Mesendoderm (in vitro differentiated cells): Measurements from ENCODE around the gene NRXN3.

Experiments
- DNase-seq: peaks from one replicate; pipeline ENCODE4 v3.0.0; 2013
- H2AK5ac ChIP-seq: 2 replicates; pipeline ENCODE4 v1.6.1; 2013; ENCODE audit warnings: low read length, inconsistent platforms
- H2BK120ac ChIP-seq: 2 replicates; pipeline ENCODE4 v1.6.1; 2013; ENCODE audit warnings: low read depth, mild to moderate bottlenecking, low read length, moderate library complexity, mixed read lengths
- H2BK15ac ChIP-seq: replicated peaks from 2 replicates; pipeline ENCODE4 v1.6.1; 2013; ENCODE audit warnings: low read depth, mild to moderate bottlenecking, moderate library complexity
- H2BK5ac ChIP-seq: 2 replicates; pipeline ENCODE4 v1.6.1; 2013; ENCODE audit warnings: low read length, inconsistent platforms
- H3K18ac ChIP-seq: 2 replicates; pipeline ENCODE4 v1.6.1; 2013; ENCODE audit warnings: mild to moderate bottlenecking, low read length, mixed read lengths
- H3K23ac ChIP-seq: one replicate; pipeline ENCODE4 v1.6.1; 2013; ENCODE audit warnings: low read length
- H3K27ac ChIP-seq: 2 replicates; pipeline ENCODE4 v1.5.1; 2013; ENCODE audit warnings: low read depth, mild to moderate bottlenecking, inconsistent platforms, low read length, moderate library complexity
- H3K27me3 ChIP-seq: 2 replicates; pipeline ENCODE4 v1.6.1; 2013; ENCODE audit warnings: low read length, control low read depth, mild to moderate bottlenecking, inconsistent platforms; ENCODE audit not compliant: insufficient read depth, poor library complexity
- H3K36me3 ChIP-seq: 2 replicates; pipeline ENCODE4 v1.6.1; 2013; ENCODE audit warnings: low read length, inconsistent platforms; ENCODE audit not compliant: control insufficient read depth, insufficient read depth
- H3K4ac ChIP-seq: one replicate; pipeline ENCODE4 v1.6.1; 2013; ENCODE audit warnings: low read depth, mild to moderate bottlenecking, low read length, moderate library complexity
- H3K4me1 ChIP-seq: 2 replicates; pipeline ENCODE4 v1.6.1; 2013; ENCODE audit warnings: low read depth, low read length, inconsistent platforms; ENCODE audit not compliant: control insufficient read depth
- H3K4me2 ChIP-seq: 2 replicates; pipeline ENCODE4 v1.6.1; 2013; ENCODE audit warnings: low read length
- H3K4me3 ChIP-seq: 2 replicates; pipeline ENCODE4 v1.5.1; 2013; ENCODE audit warnings: mild to moderate bottlenecking, low read length
- H3K56ac ChIP-seq: one replicate; pipeline ENCODE4 v1.6.1; 2013; ENCODE audit warnings: low read length
- H3K79me1 ChIP-seq: 2 replicates; pipeline ENCODE4 v1.6.1; 2013; ENCODE audit warnings: low read length, inconsistent platforms
- H3K79me2 ChIP-seq: 2 replicates; pipeline ENCODE4 v1.6.1; 2013; ENCODE audit warnings: mild to moderate bottlenecking, low read length; ENCODE audit not compliant: control insufficient read depth, insufficient read depth
- H3K9ac ChIP-seq: 2 replicates; pipeline ENCODE4 v1.6.1; 2013; ENCODE audit warnings: low read length, inconsistent platforms
- H4K5ac ChIP-seq: one replicate; pipeline ENCODE4 v1.6.1; 2013; ENCODE audit warnings: low read length
- H4K8ac ChIP-seq: one replicate; pipeline ENCODE4 v1.6.1; 2013; ENCODE audit warnings: low read depth, mild to moderate bottlenecking, control low read depth, low read length, moderate library complexity
- WGBS: extraction: QIAGEN DNeasy Blood & Tissue Kit; methylation state at CpG from one replicate; pipeline ENCODE4 v1.1.7; 2013; ENCODE audit warnings: low lambda C conversion rate, missing lambda C conversion rate; ENCODE audit not compliant: insufficient coverage; ENCODE audit errors: extremely low coverage; 5-methylcytosine and 5-hydroxymethylcytosine counted together

NRXN3 gene

DNA sequence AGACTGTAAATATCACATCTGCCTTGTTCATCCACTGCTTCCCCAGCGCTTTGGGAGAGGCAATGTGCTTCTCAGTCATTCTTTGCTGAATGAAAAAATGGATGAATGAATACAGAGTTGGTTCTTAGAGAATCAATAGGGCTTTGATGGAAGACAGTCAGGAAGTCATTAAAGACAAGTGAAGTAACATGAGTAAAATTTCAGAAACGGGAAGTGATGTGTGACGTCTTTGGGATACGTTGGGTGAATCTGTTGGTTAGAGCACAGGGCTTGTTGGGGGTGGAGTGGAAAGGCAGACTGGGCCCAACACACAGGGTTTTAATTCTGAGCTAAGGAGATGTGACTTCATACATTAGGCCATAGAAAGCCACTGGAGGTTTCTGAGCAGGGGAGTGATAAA lies 39.0 kb upstream of the NRXN3 start:
- no peaks in the 10 kb centered on the region for H3K36me3 ChIP-seq
- no peak overlapping the region for H2AK5ac ChIP-seq
- no peaks in the 10 kb centered on the region for H3K4me1 ChIP-seq
- no peaks in the 10 kb centered on the region for H3K79me1 ChIP-seq
- H3K4me3 ChIP-seq = no peak overlapping the region
- H3K4me2 ChIP-seq = no peak overlapping the region
- no peak overlapping the region for H3K18ac ChIP-seq
- no peak overlapping the region for H2BK15ac ChIP-seq
- H4K5ac ChIP-seq = no peak overlapping the region
- no peak for DNase-seq
- no CpG with 5 or more reads among the region's 4 CpGs for WGBS
- no peak overlapping the region for H3K27ac ChIP-seq
- no peak overlapping the region for H3K4ac ChIP-seq
- H4K8ac ChIP-seq = no peak overlapping the region
- H3K9ac ChIP-seq = no peak overlapping the region
- no peaks in the 10 kb centered on the region for H3K27me3 ChIP-seq
- no peak overlapping the region for H2BK120ac ChIP-seq
- no peak overlapping the region for H3K23ac ChIP-seq
- no peaks in the 10 kb centered on the region for H3K79me2 ChIP-seq
- H3K56ac ChIP-seq = no peak overlapping the region
- H2BK5ac ChIP-seq = no peak overlapping the region

DNA sequence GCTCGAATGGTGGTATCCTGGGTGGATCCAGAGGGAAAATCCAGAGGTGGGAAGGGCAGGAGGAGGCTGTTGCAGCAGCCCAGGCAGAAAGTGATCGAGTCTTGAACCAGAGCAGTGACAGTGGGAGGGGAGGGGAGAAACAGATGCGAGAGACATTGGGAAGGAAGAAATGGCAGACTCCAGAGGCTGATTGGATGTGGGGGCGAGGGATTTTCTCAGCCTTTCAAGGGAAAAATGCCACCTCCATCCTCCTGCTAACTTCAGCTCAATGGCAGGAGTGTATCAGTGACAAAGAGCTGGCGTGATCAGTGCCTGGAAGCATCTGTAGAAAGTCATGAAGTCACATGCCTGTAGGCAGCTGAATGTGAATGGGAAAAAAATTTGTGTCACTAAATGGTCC lies 38.6 kb upstream of the NRXN3 start:
- Histone ChIP-seq H2BK120ac (no peak overlapping the region), H3K4ac (no peak overlapping the region), H2AK5ac (no peak overlapping the region), H3K9ac (no peak overlapping the region), H3K36me3 (no peaks in the 10 kb centered on the region), H3K79me2 (no peaks in the 10 kb centered on the region), H3K79me1 (no peaks in the 10 kb centered on the region), H3K4me2 (no peak overlapping the region), H3K23ac (no peak overlapping the region), H3K18ac (no peak overlapping the region), H3K4me3 (no peak overlapping the region), H3K56ac (no peak overlapping the region), H3K27me3 (no peaks in the 10 kb centered on the region), H2BK15ac (no peak overlapping the region), H3K27ac (no peak overlapping the region), H4K8ac (no peak overlapping the region), H3K4me1 (no peaks in the 10 kb centered on the region), H2BK5ac (no peak overlapping the region), H4K5ac (no peak overlapping the region)
- no peak for DNase-seq
- no CpG with 5 or more reads among the region's 5 CpGs for WGBS

DNA sequence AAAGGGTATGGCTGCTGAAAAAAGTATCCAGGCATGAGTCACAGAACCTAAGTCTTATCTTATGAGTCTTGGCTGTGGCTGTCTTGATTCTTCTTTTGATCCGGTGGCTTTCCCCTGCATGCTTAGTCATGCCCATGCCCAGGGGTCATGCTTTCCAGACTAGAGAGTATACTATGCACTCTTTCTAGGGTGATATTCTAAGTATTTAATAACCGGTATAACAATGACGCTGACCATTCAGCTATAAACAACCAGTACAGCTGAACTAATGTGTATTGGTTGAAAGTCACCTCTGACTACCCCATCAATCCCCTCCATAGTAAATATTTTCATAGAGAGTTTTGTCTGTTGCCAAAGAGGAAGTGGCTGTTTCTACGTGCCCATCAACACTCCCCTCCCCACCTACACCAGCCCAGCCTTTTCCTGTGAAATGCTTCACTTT lies 34.7 kb upstream of the NRXN3 start:
- no peak overlapping the region for H3K23ac ChIP-seq
- H4K8ac ChIP-seq = no peak overlapping the region
- DNase-seq = no peak
- no peak overlapping the region for H3K4ac ChIP-seq
- no peak overlapping the region for H3K4me2 ChIP-seq
- H2BK120ac ChIP-seq = no peak overlapping the region
- H2BK15ac ChIP-seq = no peak overlapping the region
- no peak overlapping the region for H3K18ac ChIP-seq
- H3K27ac ChIP-seq = no peak overlapping the region
- no peak overlapping the region for H3K4me3 ChIP-seq
- H3K79me1 ChIP-seq = no peaks in the 10 kb centered on the region
- H3K9ac ChIP-seq = no peak overlapping the region
- H2AK5ac ChIP-seq = no peak overlapping the region
- no peaks in the 10 kb centered on the region for H3K36me3 ChIP-seq
- no CpG with 5 or more reads among the region's 4 CpGs for WGBS
- no peaks in the 10 kb centered on the region for H3K27me3 ChIP-seq
- no peak overlapping the region for H4K5ac ChIP-seq
- no peaks in the 10 kb centered on the region for H3K79me2 ChIP-seq
- no peak overlapping the region for H2BK5ac ChIP-seq
- no peaks in the 10 kb centered on the region for H3K4me1 ChIP-seq
- H3K56ac ChIP-seq = no peak overlapping the region

DNA sequence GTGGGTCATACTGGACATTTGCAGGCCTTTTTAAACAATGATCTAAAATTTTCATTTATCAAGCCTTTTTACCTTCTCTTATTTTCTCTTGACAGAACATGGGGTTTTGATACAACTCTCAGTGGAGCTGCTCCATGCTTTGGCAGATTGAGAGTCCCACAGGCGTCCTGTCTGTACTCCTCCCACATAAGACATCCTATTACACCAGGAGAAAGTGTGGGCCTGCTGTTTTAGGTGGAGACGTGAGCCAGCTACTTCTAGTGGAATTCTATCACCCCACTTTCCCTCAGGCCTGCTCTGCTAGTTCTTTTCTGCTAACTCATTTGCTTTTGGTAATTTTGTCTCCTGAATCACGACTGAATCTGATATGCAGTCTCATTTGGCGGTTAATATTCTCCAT lies 33.5 kb upstream of the NRXN3 start:
- H2BK120ac ChIP-seq = no peak overlapping the region
- H3K4me3 ChIP-seq = no peak overlapping the region
- no peak for DNase-seq
- no peak overlapping the region for H3K23ac ChIP-seq
- H4K8ac ChIP-seq = no peak overlapping the region
- H2AK5ac ChIP-seq = no peak overlapping the region
- no CpG with 5 or more reads among the region's 4 CpGs for WGBS
- H2BK5ac ChIP-seq = no peak overlapping the region
- no peak overlapping the region for H3K27ac ChIP-seq
- H3K79me2 ChIP-seq = no peaks in the 10 kb centered on the region
- no peak overlapping the region for H3K4me2 ChIP-seq
- no peaks in the 10 kb centered on the region for H3K4me1 ChIP-seq
- H3K36me3 ChIP-seq = no peaks in the 10 kb centered on the region
- H3K79me1 ChIP-seq = no peaks in the 10 kb centered on the region
- no peak overlapping the region for H3K9ac ChIP-seq
- no peak overlapping the region for H3K18ac ChIP-seq
- no peaks in the 10 kb centered on the region for H3K27me3 ChIP-seq
- H4K5ac ChIP-seq = no peak overlapping the region
- no peak overlapping the region for H3K56ac ChIP-seq
- no peak overlapping the region for H3K4ac ChIP-seq
- H2BK15ac ChIP-seq = no peak overlapping the region

DNA sequence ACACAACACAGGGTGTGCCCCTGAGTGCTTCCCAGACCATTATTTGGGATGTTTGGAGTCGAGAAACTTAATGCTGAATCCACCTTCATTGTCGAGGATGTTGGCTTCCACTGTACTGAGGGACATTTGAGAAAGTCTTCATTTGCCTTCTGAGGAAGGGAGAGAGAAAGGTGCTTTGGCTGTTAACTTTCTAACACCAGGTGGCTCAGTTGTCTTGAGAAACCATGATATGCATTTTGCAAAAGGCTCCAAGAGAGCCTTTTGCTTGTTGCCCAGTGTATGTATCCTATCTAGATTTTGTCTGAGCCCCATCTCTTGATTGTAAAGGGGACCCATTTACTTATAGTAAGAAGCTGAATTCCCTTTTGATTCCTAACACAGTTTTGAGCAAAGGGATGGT lies 28.6 kb upstream of the NRXN3 start:
- no peak overlapping the region for H3K4me3 ChIP-seq
- no peak overlapping the region for H3K4ac ChIP-seq
- no peak overlapping the region for H3K4me2 ChIP-seq
- WGBS = no CpG with 5 or more reads among the region's 2 CpGs
- no peaks in the 10 kb centered on the region for H3K36me3 ChIP-seq
- no peak for DNase-seq
- no peak overlapping the region for H4K8ac ChIP-seq
- H3K79me1 ChIP-seq = no peaks in the 10 kb centered on the region
- H3K79me2 ChIP-seq = no peaks in the 10 kb centered on the region
- no peak overlapping the region for H2BK120ac ChIP-seq
- no peak overlapping the region for H3K18ac ChIP-seq
- H3K27ac ChIP-seq = no peak overlapping the region
- H3K56ac ChIP-seq = no peak overlapping the region
- H3K23ac ChIP-seq = no peak overlapping the region
- H3K9ac ChIP-seq = no peak overlapping the region
- H2AK5ac ChIP-seq = no peak overlapping the region
- H3K27me3 ChIP-seq = no peaks in the 10 kb centered on the region
- no peaks in the 10 kb centered on the region for H3K4me1 ChIP-seq
- H4K5ac ChIP-seq = no peak overlapping the region
- no peak overlapping the region for H2BK15ac ChIP-seq
- no peak overlapping the region for H2BK5ac ChIP-seq

DNA sequence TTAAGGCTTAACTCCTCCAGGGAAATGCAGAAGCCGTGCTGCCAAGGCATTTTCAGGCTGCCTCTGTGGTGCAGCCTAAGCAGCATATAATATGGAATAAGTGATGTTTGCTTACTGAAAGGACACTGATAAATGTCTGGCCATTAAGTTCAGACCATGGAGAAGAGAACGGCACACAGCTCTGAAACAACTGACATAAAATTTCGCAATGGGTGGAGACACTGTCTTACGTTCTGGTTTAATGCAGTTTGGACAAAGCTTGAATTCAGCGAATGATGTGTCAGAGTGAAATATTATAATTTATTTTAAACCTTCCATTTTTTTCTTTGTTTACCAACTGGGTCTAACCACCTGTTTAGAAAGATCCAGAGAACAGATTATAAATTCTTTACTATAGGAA lies 27.2 kb upstream of the NRXN3 start:
- no peaks in the 10 kb centered on the region for H3K79me1 ChIP-seq
- H3K27me3 ChIP-seq = no peaks in the 10 kb centered on the region
- no peak overlapping the region for H3K27ac ChIP-seq
- no peaks in the 10 kb centered on the region for H3K4me1 ChIP-seq
- no peak overlapping the region for H4K8ac ChIP-seq
- no peak overlapping the region for H2BK5ac ChIP-seq
- no peaks in the 10 kb centered on the region for H3K79me2 ChIP-seq
- no peak overlapping the region for H3K18ac ChIP-seq
- no peak overlapping the region for H3K9ac ChIP-seq
- no peak overlapping the region for H3K56ac ChIP-seq
- no peaks in the 10 kb centered on the region for H3K36me3 ChIP-seq
- H3K23ac ChIP-seq = no peak overlapping the region
- no CpG with 5 or more reads among the region's 5 CpGs for WGBS
- H3K4me2 ChIP-seq = no peak overlapping the region
- H4K5ac ChIP-seq = no peak overlapping the region
- H3K4ac ChIP-seq = no peak overlapping the region
- DNase-seq = no peak
- no peak overlapping the region for H2BK120ac ChIP-seq
- no peak overlapping the region for H2AK5ac ChIP-seq
- no peak overlapping the region for H2BK15ac ChIP-seq
- H3K4me3 ChIP-seq = no peak overlapping the region
